WTC11 (cell line): Measurements from ENCODE around the gene CBLB. TPM values are rescaled to one million over a fixed set of nuclear protein-coding genes. Genes with fewer than 3 reads are reported as not detected.
A peak's percentile ranks its signal among the peaks of the same experiment; 100 is the strongest.

Experiments
- ATAC-seq: fragments of 200-7000 bp; cut with Tn5 transposase; 2 replicates; pipeline ENCODE4 v1.10.0; 2021; ENCODE audit warnings: mild to moderate bottlenecking, moderate library complexity
- CTCF ChIA-PET: fragments of 300-600 bp; sonication (Branson Sonifier 250); formaldehyde crosslinking; loops from one replicate; lab custom pipeline; 2021; ENCODE audit warnings: antibody characterized with exemption; lab: Charles Lee
- POLR2A ChIA-PET: fragments of 350-600 bp; sonication (Branson Sonifier 250); formaldehyde crosslinking; loops from one replicate; lab custom pipeline; 2021; ENCODE audit warnings: antibody characterized with exemption; lab: Charles Lee
- DNase-seq: peaks from one replicate; pipeline ENCODE4 v3.0.0; 2021; ENCODE audit warnings: low spot score
- H3K27ac Mint-ChIP-seq: 2 replicates; pipeline ENCODE4 v1.8.0; 2021; ENCODE audit warnings: mixed read lengths
- H3K27me3 Mint-ChIP-seq: 2 replicates; pipeline ENCODE4 v1.8.0; 2021; ENCODE audit warnings: low read depth, mild to moderate bottlenecking, moderate library complexity, mixed read lengths
- H3K36me3 Mint-ChIP-seq: 2 replicates; pipeline ENCODE4 v1.8.0; 2021; ENCODE audit warnings: mixed read lengths
- H3K4me1 Mint-ChIP-seq: 2 replicates; pipeline ENCODE4 v1.8.0; 2022; ENCODE audit warnings: mixed read lengths
- H3K4me3 Mint-ChIP-seq: 2 replicates; pipeline ENCODE4 v1.8.0; 2021; ENCODE audit warnings: mild to moderate bottlenecking, moderate library complexity, mixed read lengths
- H3K9me3 Mint-ChIP-seq: 2 replicates; pipeline ENCODE4 v1.8.0; 2021; ENCODE audit warnings: mixed read lengths
- CTCF ChIP-seq: fragments of 200-600 bp; IDR thresholded peaks from 2 replicates; pipeline ENCODE4 v1.8.0; 2022; ENCODE audit warnings: antibody characterized with exemption
- E2F1 ChIP-seq: sonication (generic); formaldehyde crosslinking; IDR thresholded peaks from 2 replicates; pipeline ENCODE4 v1.8.0; 2022; ENCODE audit warnings: mild to moderate bottlenecking, missing genetic modification reagents
- ELF4 ChIP-seq: sonication (generic); formaldehyde crosslinking; IDR thresholded peaks from 2 replicates; pipeline ENCODE4 v1.8.1; 2022; ENCODE audit warnings: low read depth, mild to moderate bottlenecking, moderate library complexity, missing genetic modification reagents
- FOXJ3 ChIP-seq: sonication (generic); formaldehyde crosslinking; IDR thresholded peaks from 2 replicates; pipeline ENCODE4 v1.9.0; 2021; ENCODE audit warnings: missing genetic modification reagents, mild to moderate bottlenecking, borderline replicate concordance
- GRHL2 ChIP-seq: fragments of 250-450 bp; sonication (Bioruptor Pico); IDR thresholded peaks from 2 replicates; pipeline ENCODE4 v1.8.0; 2022; ENCODE audit warnings: mild to moderate bottlenecking, moderate library complexity; ENCODE audit not compliant: insufficient replicate concordance, severe bottlenecking
- KAT7 ChIP-seq: sonication (generic); formaldehyde crosslinking; IDR thresholded peaks from 2 replicates; pipeline ENCODE4 v1.8.1; 2023; ENCODE audit warnings: missing genetic modification reagents, mild to moderate bottlenecking, borderline replicate concordance
- MLX ChIP-seq: sonication (generic); formaldehyde crosslinking; IDR thresholded peaks from 2 replicates; pipeline ENCODE4 v1.8.1; 2023; ENCODE audit warnings: mild to moderate bottlenecking, missing genetic modification reagents, moderate library complexity
- NR2C2 ChIP-seq: sonication (generic); formaldehyde crosslinking; IDR thresholded peaks from 2 replicates; pipeline ENCODE4 v1.8.0; 2022; ENCODE audit warnings: mild to moderate bottlenecking, missing genetic modification reagents
- TP53 ChIP-seq: sonication (generic); formaldehyde crosslinking; IDR thresholded peaks from 2 replicates; pipeline ENCODE4 v1.8.1; 2023; ENCODE audit warnings: mild to moderate bottlenecking, missing genetic modification reagents
- ZNF121 ChIP-seq: sonication (generic); formaldehyde crosslinking; IDR thresholded peaks from 2 replicates; pipeline ENCODE4 v1.8.0; 2023; ENCODE audit warnings: missing genetic modification reagents
- ZNF219 ChIP-seq: sonication (generic); formaldehyde crosslinking; IDR thresholded peaks from 2 replicates; pipeline ENCODE4 v1.8.0; 2023; ENCODE audit warnings: missing genetic modification reagents, mild to moderate bottlenecking, borderline replicate concordance
- ZNF281 ChIP-seq: sonication (generic); formaldehyde crosslinking; IDR thresholded peaks from 2 replicates; pipeline ENCODE4 v1.8.0; 2023; ENCODE audit warnings: mild to moderate bottlenecking, missing genetic modification reagents
- ZNF317 ChIP-seq: sonication (generic); formaldehyde crosslinking; IDR thresholded peaks from 2 replicates; pipeline ENCODE4 v1.8.1; 2023; ENCODE audit warnings: low read depth, mild to moderate bottlenecking, moderate library complexity, missing genetic modification reagents, borderline replicate concordance
- ZNF512 ChIP-seq: sonication (generic); formaldehyde crosslinking; IDR thresholded peaks from 2 replicates; pipeline ENCODE4 v1.8.1; 2022; ENCODE audit warnings: missing genetic modification reagents, borderline replicate concordance
- ZNF532 ChIP-seq: fragments of 250-450 bp; sonication (Bioruptor Pico); IDR thresholded peaks from 2 replicates; pipeline ENCODE4 v1.9.0; 2021; ENCODE audit warnings: mild to moderate bottlenecking, borderline replicate concordance
- total RNA-seq: library from RNA; stranded (reverse); gene quantifications from 3 replicates; pipeline ENCODE4 v1.2.3, GENCODE V29; 2021

CBLB gene
- total RNA-seq, 1 experiment from 2014 or later = 19.8 TPM

GRCh38 chr3:105614288-105615030 lies 254.4 kb downstream of the CBLB start (continued):
- no peak for TF ChIP-seq ZNF532 (CRISPR knock-in tag)
- no peak for TF ChIP-seq MLX (CRISPR knock-in tag)
- TF ChIP-seq ZNF121 (CRISPR knock-in tag) = no peak
- TF ChIP-seq ELF4 (CRISPR knock-in tag) = no peak
- TF ChIP-seq KAT7 = no peak
- no peak for TF ChIP-seq TP53 (CRISPR knock-in tag)

- Mint-ChIP-seq H3K9me3 (no peaks in the 10 kb centered on the region), H3K4me1 (peaks cover 24% of the 10 kb centered on the region), H3K27ac (no peak overlapping the region), H3K36me3 (no peaks in the 10 kb centered on the region), H3K27me3 (no peaks in the 10 kb centered on the region), H3K4me3 (no peak overlapping the region)
- ChIA-PET CTCF (no interaction called here), POLR2A (no interaction called here)
- DNase-seq = no peak
- peak; percentile 81 for ATAC-seq
- TF ChIP-seq ZNF281 (CRISPR knock-in tag) (no peak), FOXJ3 (CRISPR knock-in tag) (no peak), ZNF532 (CRISPR knock-in tag) (no peak), ZNF317 (CRISPR knock-in tag) (no peak), ZNF512 (CRISPR knock-in tag) (no peak), GRHL2 (CRISPR knock-in tag) (no peak), ZNF219 (CRISPR knock-in tag) (no peak), CTCF (no peak), NR2C2 (CRISPR knock-in tag) (no peak), E2F1 (CRISPR knock-in tag) (no peak)
Measured at GRCh38 chr3:105613120-105613519, 255.7 kb downstream of the CBLB start.
